B cell (primary cell): Measurements from ENCODE around the gene ROR2. TPM values are rescaled to one million over a fixed set of nuclear protein-coding genes. Genes with fewer than 3 reads are reported as not detected.

Source experiments
- ATAC-seq: fragments of 200-7000 bp; cut with Tn5 transposase; one replicate; pipeline ENCODE4 v1.10.0; 2021; ENCODE audit warnings: low read depth, mild to moderate bottlenecking, moderate number of reproducible peaks, moderate library complexity
- CTCF ChIA-PET: fragments of 350-600 bp; sonication (Branson Sonifier 250); formaldehyde crosslinking; loops from one replicate; lab custom pipeline; 2021; ENCODE audit warnings: antibody characterized with exemption, inconsistent platforms; lab: Charles Lee
- POLR2A ChIA-PET: fragments of 350-600 bp; sonication (Branson Sonifier 250); formaldehyde crosslinking; loops from one replicate; lab custom pipeline; 2021; ENCODE audit warnings: antibody characterized with exemption; lab: Charles Lee
- DNase-seq: peaks from one replicate; pipeline ENCODE4 v3.0.0; 2013
- H2AFZ ChIP-seq: 2 replicates; pipeline ENCODE4 v1.6.1; 2012; ENCODE audit warnings: mild to moderate bottlenecking, low read depth, low read length; ENCODE audit not compliant: insufficient read depth, poor library complexity, severe bottlenecking
- H3K27ac ChIP-seq, 2 donors: 1 replicate in 1 of 2; 2 replicates in 1 of 2; pipeline ENCODE4 v1.5.1; 2012 to 2013; ENCODE audit warnings: low read length in 2 of 2, mild to moderate bottlenecking in 2 of 2, moderate library complexity in 1 of 2
- H3K27me3 ChIP-seq, 4 experiments: fragments of 200-600 bp in 1 of 4; sonication (generic) in 1 of 4; replicated peaks in 1 of 4; 1 replicate in 2 of 4; 2 replicates in 2 of 4; pipeline versions ENCODE4 v1.6.1 to v1.7.0; 2013 to 2016; ENCODE audit warnings: low read length in 3 of 4, mild to moderate bottlenecking in 2 of 4, mixed read lengths in 1 of 4, moderate library complexity in 1 of 4; ENCODE audit not compliant: insufficient read depth in 4 of 4, control insufficient read depth in 3 of 4; ENCODE audit errors: control extremely low read depth in 1 of 4
- H3K36me3 ChIP-seq, 2 experiments: replicated peaks in 1 of 2; 1 replicate in 1 of 2; 2 replicates in 1 of 2; pipeline versions ENCODE4 v1.6.1 to v1.7.1; 2013; ENCODE audit warnings: low read length in 1 of 2; ENCODE audit not compliant: insufficient read depth in 2 of 2, control insufficient read depth in 1 of 2; ENCODE audit errors: control extremely low read depth in 1 of 2, extremely low read depth in 1 of 2
- H3K4me1 ChIP-seq, 2 donors: fragments of 200-600 bp in 1 of 2; sonication (generic) in 1 of 2; 1 replicate in 1 of 2; 2 replicates in 1 of 2; pipeline versions ENCODE4 v1.5.1 to v1.6.1; 2013 to 2017; ENCODE audit warnings: low read length in 2 of 2; ENCODE audit not compliant: control insufficient read depth in 2 of 2, insufficient read depth in 2 of 2
- H3K4me2 ChIP-seq: replicated peaks from 2 replicates; pipeline ENCODE3; 2012; ENCODE audit warnings: mild to moderate bottlenecking, low read depth, low read length; ENCODE audit not compliant: poor library complexity, severe bottlenecking
- H3K4me3 ChIP-seq, 5 experiments: fragments of 200-600 bp in 1 of 5; sonication (generic) in 1 of 5; 1 replicate in 3 of 5; 2 replicates in 2 of 5; pipeline versions ENCODE4 v1.5.1 to v1.7.0; 2011 to 2016; ENCODE audit warnings: low read length in 4 of 5, mild to moderate bottlenecking in 4 of 5, low read depth in 2 of 5, control low read depth in 1 of 5, moderate library complexity in 1 of 5; ENCODE audit not compliant: insufficient read depth in 1 of 5; ENCODE audit errors: control extremely low read depth in 1 of 5, extremely low read depth in 1 of 5
- H3K79me2 ChIP-seq: fragments of 200-600 bp; sonication (generic); one replicate; pipeline ENCODE4 v1.6.0; 2016; ENCODE audit warnings: low read length; ENCODE audit not compliant: control insufficient read depth, insufficient read depth
- H3K9ac ChIP-seq: fragments of 200-600 bp; sonication (generic); 2 replicates; pipeline ENCODE4 v1.6.1; 2017; ENCODE audit warnings: mild to moderate bottlenecking, low read length, moderate library complexity
- H3K9me3 ChIP-seq, 3 donors: one replicate each; pipeline versions ENCODE4 v1.6.1 to v1.7.1; 2013; ENCODE audit warnings: low read length in 2 of 3; ENCODE audit not compliant: control insufficient read depth in 2 of 3, insufficient read depth in 1 of 3; ENCODE audit errors: control extremely low read depth in 1 of 3
- H4K20me1 ChIP-seq: 2 replicates; pipeline ENCODE4 v1.6.0; 2012; ENCODE audit warnings: mild to moderate bottlenecking, low read length; ENCODE audit not compliant: insufficient read depth, control insufficient read depth, poor library complexity, severe bottlenecking
- H3K27ac Mint-ChIP-seq: one replicate; pipeline ENCODE4 v1.8.0; 2021; ENCODE audit warnings: mixed read lengths
- H3K27me3 Mint-ChIP-seq: one replicate; pipeline ENCODE4 v1.8.0; 2021; ENCODE audit warnings: mixed read lengths
- H3K4me1 Mint-ChIP-seq: one replicate; pipeline ENCODE4 v1.8.0; 2021; ENCODE audit warnings: mixed read lengths
- H3K4me3 Mint-ChIP-seq: one replicate; pipeline ENCODE4 v1.8.0; 2021; ENCODE audit warnings: mixed read lengths
- H3K9me3 Mint-ChIP-seq: one replicate; pipeline ENCODE4 v1.8.0; 2022; ENCODE audit warnings: mixed read lengths; ENCODE audit not compliant: insufficient read depth
- CTCF ChIP-seq: fragments of 200-600 bp; IDR thresholded peaks from one replicate; pipeline ENCODE4 v1.8.0; 2022; ENCODE audit warnings: antibody characterized with exemption, mild to moderate bottlenecking
- EZH2 ChIP-seq: IDR thresholded peaks from 2 replicates; pipeline ENCODE4 v1.6.1; 2012; ENCODE audit warnings: borderline replicate concordance, low read depth, mild to moderate bottlenecking, moderate library complexity, low read length; ENCODE audit not compliant: insufficient read depth, poor library complexity, severe bottlenecking
- WGBS: methylation state at CpG from one replicate; pipeline ENCODE4 v1.1.5; 2013; ENCODE audit warnings: missing lambda C conversion rate; ENCODE audit not compliant: insufficient coverage; 5-methylcytosine and 5-hydroxymethylcytosine counted together
- intact Hi-C: fragments of 100-400 bp; cut with micrococcal nuclease; formaldehyde crosslinking; loops from one replicate; pipeline ENCODE4 v1.10.0; 2022
- polyA plus RNA-seq: library from polyadenylated mRNA; depleted of rRNA; stranded (reverse); fragments of >200 nt; gene quantifications from 2 replicates; pipeline ENCODE4 v1.2.3, GENCODE V29; 2012
- total RNA-seq, 2 donors: library from RNA; stranded (reverse); fragments of 120-200 nt in 1 of 2; gene quantifications; 1 replicate in 1 of 2; 2 replicates in 1 of 2; pipeline versions ENCODE4 v1.2.3 to v1.2.4, GENCODE V29; 2013 to 2022

Gene ROR2
- total and polyA plus RNA-seq, 2 donors (not counting 1 experiment from before 2014, with no cell fraction given), result 0.21 to 0.49 TPM

- ChIA-PET CTCF (interaction anchor here (0.7 kb wide), 1 partner anchor 687 kb away, joined by 3 read pairs; no protein-coding TSS in a partner anchor), POLR2A (no interaction called here)
- WGBS, result no CpG with 5 or more reads among the region's 3 CpGs
- intact Hi-C loops, result no loop called here
- Mint-ChIP-seq H3K27me3 (peaks cover 24% of the 10 kb centered on the region), H3K27ac (no peak overlapping the region), H3K4me3 (no peak overlapping the region), H3K9me3 (no peaks in the 10 kb centered on the region), H3K4me1 (no peaks in the 10 kb centered on the region)
- H2AFZ ChIP-seq, result no peak overlapping the region
- no peaks in the 10 kb centered on the region for H3K79me2 ChIP-seq
- H3K27ac ChIP-seq, result no peak overlapping the region
- DNase-seq, result no peak
- H3K4me1 ChIP-seq, result no peaks in the 10 kb centered on the region
- H3K9ac ChIP-seq, result no peak overlapping the region
- no peak overlapping the region for H3K4me2 ChIP-seq
- no peak for ATAC-seq
- TF ChIP-seq EZH2 (no peak), CTCF (no peak)
- H3K9me3 ChIP-seq, result no peaks in the 10 kb centered on the region
- no peak overlapping the region for H3K4me3 ChIP-seq
- H4K20me1 ChIP-seq, result no peaks in the 10 kb centered on the region
- no peaks in the 10 kb centered on the region for H3K36me3 ChIP-seq
- peaks cover 0 to 12% (median 5%) of the 10 kb centered on the region in 4 experiments for H3K27me3 ChIP-seq
Measured at GRCh38 chr9:91599564-91599963, 350.5 kb downstream of the ROR2 start.

GRCh38 chr9:91591627-91592026, 358.4 kb downstream of the ROR2 start:
- Mint-ChIP-seq H3K4me1 (no peaks in the 10 kb centered on the region), H3K27me3 (peaks cover 24% of the 10 kb centered on the region), H3K9me3 (no peaks in the 10 kb centered on the region), H3K4me3 (no peak overlapping the region), H3K27ac (no peak overlapping the region)
- no peak for DNase-seq
- Histone ChIP-seq H3K79me2 (no peaks in the 10 kb centered on the region), H3K4me3 (no peak overlapping the region), H3K9ac (no peak overlapping the region), H2AFZ (no peak overlapping the region), H3K9me3 (no peaks in the 10 kb centered on the region), H3K4me1 (no peaks in the 10 kb centered on the region), H3K36me3 (no peaks in the 10 kb centered on the region), H3K4me2 (no peak overlapping the region), H3K27me3 (no peaks in the 10 kb centered on the region), H3K27ac (no peak overlapping the region), H4K20me1 (no peaks in the 10 kb centered on the region)
- ATAC-seq, result no peak
- WGBS, result 67% methylated on average over 3 of the region's 3 CpGs
- POLR2A ChIA-PET, result no interaction called here
- intact Hi-C loops, result no loop called here
- CTCF ChIA-PET, result no interaction called here
- TF ChIP-seq CTCF (no peak), EZH2 (no peak)
